ENCODE data around the gene ABCA7. TPM values are rescaled to one million over a fixed set of nuclear protein-coding genes. Genes with fewer than 3 reads are reported as not detected.

The ABCA7 gene
- total RNA-seq, 3 donors from 2014 or later (not counting 1 experiment from before 2014, with no cell fraction given) = 73.3 to 149 (median 121) TPM

DNA sequence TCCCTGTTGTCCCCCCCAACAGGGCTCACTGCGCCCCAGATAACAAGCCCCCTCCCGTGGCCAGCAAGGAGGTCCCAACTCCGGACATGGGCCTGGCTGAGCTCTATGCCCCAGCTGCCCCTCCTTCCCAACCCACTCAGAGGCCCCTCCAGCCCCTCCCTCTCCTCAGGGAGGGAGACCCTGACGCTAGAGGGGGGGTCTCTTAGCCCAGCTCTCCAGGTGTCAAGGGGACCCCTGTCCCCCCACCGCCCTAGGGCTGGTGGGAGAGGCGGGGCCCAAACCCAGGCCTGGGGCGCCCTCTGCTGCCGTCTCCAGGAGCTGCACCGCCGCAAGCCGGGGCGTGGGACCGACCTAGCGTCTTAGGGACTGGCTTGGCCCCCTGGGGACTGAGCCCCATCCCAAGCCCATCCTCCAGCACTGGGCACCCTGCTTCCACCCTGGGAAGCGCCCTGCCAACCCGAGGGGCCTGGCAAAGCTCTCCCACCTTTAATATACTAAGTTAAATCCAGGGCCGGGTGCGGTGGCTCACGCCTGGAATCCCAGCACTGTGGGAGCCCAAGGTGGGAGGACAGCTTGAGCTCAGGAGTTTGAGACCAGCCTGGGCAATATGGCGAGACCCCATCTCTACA is 38.3 kb upstream of the ABCA7 start:
- ATAC-seq (peak; percentile 81 to 85 (median 81)), DNase-seq (peak; percentile 77 to 78)
- Mint-ChIP-seq H3K9me3 (no peaks in the 10 kb centered on the region), H3K27ac (peak overlapping the region in 1 of 2 donors; percentile 16), H3K36me3 (no peaks in the 10 kb centered on the region), H3K4me3 (no peak overlapping the region), H3K27me3 (ENCODE audit: low read depth in 2 of 2) (peaks cover 16 to 22% of the 10 kb centered on the region in 2 donors), H3K4me1 (peaks cover 0 to 10% of the 10 kb centered on the region in 2 donors)
- no peaks in the 10 kb centered on the region for H3K9me3 ChIP-seq (ENCODE audit: control insufficient read depth, insufficient read depth, low read length)
- WGBS (ENCODE audit: insufficient coverage) = 13% methylated on average over 20 of the region's 20 CpGs
- TF ChIP-seq, protein P1, sequence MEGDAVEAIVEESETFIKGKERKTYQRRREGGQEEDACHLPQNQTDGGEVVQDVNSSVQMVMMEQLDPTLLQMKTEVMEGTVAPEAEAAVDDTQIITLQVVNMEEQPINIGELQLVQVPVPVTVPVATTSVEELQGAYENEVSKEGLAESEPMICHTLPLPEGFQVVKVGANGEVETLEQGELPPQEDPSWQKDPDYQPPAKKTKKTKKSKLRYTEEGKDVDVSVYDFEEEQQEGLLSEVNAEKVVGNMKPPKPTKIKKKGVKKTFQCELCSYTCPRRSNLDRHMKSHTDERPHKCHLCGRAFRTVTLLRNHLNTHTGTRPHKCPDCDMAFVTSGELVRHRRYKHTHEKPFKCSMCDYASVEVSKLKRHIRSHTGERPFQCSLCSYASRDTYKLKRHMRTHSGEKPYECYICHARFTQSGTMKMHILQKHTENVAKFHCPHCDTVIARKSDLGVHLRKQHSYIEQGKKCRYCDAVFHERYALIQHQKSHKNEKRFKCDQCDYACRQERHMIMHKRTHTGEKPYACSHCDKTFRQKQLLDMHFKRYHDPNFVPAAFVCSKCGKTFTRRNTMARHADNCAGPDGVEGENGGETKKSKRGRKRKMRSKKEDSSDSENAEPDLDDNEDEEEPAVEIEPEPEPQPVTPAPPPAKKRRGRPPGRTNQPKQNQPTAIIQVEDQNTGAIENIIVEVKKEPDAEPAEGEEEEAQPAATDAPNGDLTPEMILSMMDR (IDR thresholded peaks at IDR 0.05) = peak; percentile 94
- no peaks in the 10 kb centered on the region for H3K36me3 ChIP-seq (ENCODE audit: control insufficient read depth, insufficient read depth, low read length)
- no peak overlapping the region for H3K27ac ChIP-seq (ENCODE audit: low read length)
- peaks cover 23% of the 10 kb centered on the region for H3K4me1 ChIP-seq (ENCODE audit: control insufficient read depth, insufficient read depth, low read length)
- no peak overlapping the region for H3K4me3 ChIP-seq (ENCODE audit: low read length)
- intact Hi-C loops (cut with micrococcal nuclease) = loop anchor here (1.0 kb wide), 2 partner anchors 80 to 144 kb away; no protein-coding TSS in a partner anchor
- H3K27me3 ChIP-seq (ENCODE audit: control insufficient read depth, insufficient read depth, low read length) = peaks cover 28% of the 10 kb centered on the region

GRCh38 chr19:1002600-1002999 is 37.3 kb upstream of the ABCA7 start:
- Histone ChIP-seq H3K4me3 (ENCODE audit: low read length) (no peak overlapping the region), H3K9me3 (ENCODE audit: control insufficient read depth, insufficient read depth, low read length) (no peaks in the 10 kb centered on the region), H3K36me3 (ENCODE audit: control insufficient read depth, insufficient read depth, low read length) (no peaks in the 10 kb centered on the region), H3K27me3 (ENCODE audit: control insufficient read depth, insufficient read depth, low read length) (peaks cover 24% of the 10 kb centered on the region), H3K27ac (ENCODE audit: low read length) (no peak overlapping the region), H3K4me1 (ENCODE audit: control insufficient read depth, insufficient read depth, low read length) (peaks cover 16% of the 10 kb centered on the region)
- intact Hi-C loops (cut with micrococcal nuclease) = no loop called here
- Mint-ChIP-seq H3K9me3 (no peaks in the 10 kb centered on the region), H3K4me3 (no peak overlapping the region), H3K36me3 (no peaks in the 10 kb centered on the region), H3K27ac (no peak overlapping the region), H3K27me3 (ENCODE audit: low read depth in 2 of 2) (peaks cover 16 to 22% of the 10 kb centered on the region in 2 donors), H3K4me1 (peaks cover 0 to 13% of the 10 kb centered on the region in 2 donors)
- DNase-seq (no peak), ATAC-seq (no peak)
- TF ChIP-seq, protein P1 (IDR thresholded peaks at IDR 0.05) = no peak
- WGBS (ENCODE audit: insufficient coverage) = 82% methylated on average over 4 of the region's 4 CpGs

DNA sequence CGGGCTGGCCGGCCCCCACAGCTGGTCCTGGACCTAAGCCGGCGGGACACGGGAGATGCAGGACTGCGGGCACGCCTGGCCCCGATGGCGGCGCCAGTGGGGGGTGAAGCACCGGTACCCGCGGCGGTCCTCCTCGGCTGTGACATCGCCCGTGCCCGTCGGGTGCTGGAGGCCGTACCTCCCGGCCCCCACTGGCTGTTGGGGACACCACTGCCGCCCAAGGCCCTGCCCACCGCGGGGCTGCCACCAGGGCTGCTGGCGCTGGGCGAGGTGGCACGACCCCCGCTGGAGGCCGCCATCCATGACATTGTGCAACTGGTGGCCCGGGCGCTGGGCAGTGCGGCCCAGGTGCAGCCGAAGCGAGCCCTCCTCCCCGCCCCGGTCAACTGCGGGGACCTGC is 36.6 kb upstream of the ABCA7 start:
- 89% methylated on average over 37 of the region's 37 CpGs for WGBS (ENCODE audit: insufficient coverage)

More for the DNA sequence above, 36.6 kb upstream of the ABCA7 start:
- H3K27me3 Mint-ChIP-seq (ENCODE audit: low read depth in 2 of 2) = peaks cover 16 to 19% of the 10 kb centered on the region in 2 donors
- no peaks in the 10 kb centered on the region for H3K9me3 Mint-ChIP-seq
- intact Hi-C loops (cut with micrococcal nuclease) = no loop called here
- no peaks in the 10 kb centered on the region for H3K36me3 ChIP-seq (ENCODE audit: control insufficient read depth, insufficient read depth, low read length)
- H3K4me3 Mint-ChIP-seq = no peak overlapping the region
- H3K4me1 ChIP-seq (ENCODE audit: control insufficient read depth, insufficient read depth, low read length) = peaks cover 16% of the 10 kb centered on the region
- H3K27me3 ChIP-seq (ENCODE audit: control insufficient read depth, insufficient read depth, low read length) = peaks cover 22% of the 10 kb centered on the region
- no peaks in the 10 kb centered on the region for H3K9me3 ChIP-seq (ENCODE audit: control insufficient read depth, insufficient read depth, low read length)
- H3K36me3 Mint-ChIP-seq = no peaks in the 10 kb centered on the region
- H3K4me1 Mint-ChIP-seq = peaks cover 0 to 13% of the 10 kb centered on the region in 2 donors
- no peak overlapping the region for H3K27ac ChIP-seq (ENCODE audit: low read length)
- H3K4me3 ChIP-seq (ENCODE audit: low read length) = no peak overlapping the region
- H3K27ac Mint-ChIP-seq = no peak overlapping the region
- TF ChIP-seq, protein P1 (IDR thresholded peaks at IDR 0.05) = no peak
- DNase-seq (no peak), ATAC-seq (no peak)
